Astrocyte of the spinal cord (primary cell): ENCODE data around the gene ANKRD7.

Source experiments
- DNase-seq: peaks from one replicate; pipeline ENCODE4 v3.0.0; 2011; ENCODE audit warnings: low read depth, low spot score
- H3K4me3 ChIP-seq: 2 replicates; pipeline ENCODE4 v1.5.1; 2011; ENCODE audit warnings: low read depth, mild to moderate bottlenecking, low read length, moderate library complexity
- CTCF ChIP-seq: IDR thresholded peaks from 2 replicates; pipeline ENCODE4 v1.5.1; 2012; ENCODE audit warnings: low read depth, mild to moderate bottlenecking, low read length, inconsistent platforms
- in situ Hi-C: cut with HindIII; loops from 2 replicates; pipeline ENCODE4 v1.10.0; 2017; ENCODE audit warnings: low sequenced_read_pairs

ANKRD7 gene

GRCh38 chr7:118214051-118214832 is 10.3 kb upstream of the ANKRD7 start:
- H3K4me3 ChIP-seq = peak overlapping the region; percentile 63
- in situ Hi-C loops = no loop called here
- DNase-seq = peak; percentile 88
- no peak for TF ChIP-seq CTCF

DNA sequence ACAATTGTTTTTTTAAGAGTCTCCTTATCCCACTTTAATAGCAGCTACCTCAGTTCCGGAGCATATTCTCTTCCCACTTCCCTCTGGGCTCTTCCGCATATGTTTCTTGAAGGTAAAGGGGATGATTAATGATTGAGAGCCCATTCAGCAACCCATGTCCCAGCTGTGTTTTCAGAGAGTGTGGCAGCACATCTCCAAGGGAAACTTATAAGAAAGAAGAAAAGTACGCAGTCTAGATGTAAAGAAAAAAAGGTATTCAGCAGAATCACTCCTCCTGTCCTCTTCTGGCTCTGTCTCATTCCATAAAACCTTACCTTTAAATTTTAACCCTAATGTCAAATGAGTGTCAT is 9.7 kb upstream of the ANKRD7 start:
- no peak for TF ChIP-seq CTCF
- peak overlapping the region; percentile 63 for H3K4me3 ChIP-seq
- DNase-seq = no peak
- in situ Hi-C loops = no loop called here

GRCh38 chr7:118217210-118217619 is 7.3 kb upstream of the ANKRD7 start:
- in situ Hi-C loops = no loop called here
- H3K4me3 ChIP-seq = no peak overlapping the region
- TF ChIP-seq CTCF = no peak
- DNase-seq = no peak

- no peak for DNase-seq
- no peak overlapping the region for H3K4me3 ChIP-seq
- no peak for TF ChIP-seq CTCF
- in situ Hi-C loops = no loop called here
These were observed 5.9 kb upstream of the ANKRD7 start for GRCh38 chr7:118218413-118219156.

GRCh38 chr7:118219157-118219512 is 5.4 kb upstream of the ANKRD7 start:
- in situ Hi-C loops = no loop called here
- no peak for TF ChIP-seq CTCF
- DNase-seq = no peak
- no peak overlapping the region for H3K4me3 ChIP-seq

- in situ Hi-C loops = no loop called here
- TF ChIP-seq CTCF = no peak
- no peak overlapping the region for H3K4me3 ChIP-seq
- DNase-seq = no peak
These were observed 3.9 kb upstream of the ANKRD7 start for GRCh38 chr7:118220583-118220982.
